Uterus (tissue), 4 donors: ENCODE measurements around the gene P2RX2. TPM values are rescaled to one million over a fixed set of nuclear protein-coding genes. Genes with fewer than 3 reads are reported as not detected.

Source experiments
- DNase-seq, 2 donors: peaks; one replicate each; pipeline ENCODE4 v3.0.0-alpha.2; 2019 to 2020
- H3K27ac ChIP-seq, 2 donors: fragments of 200-600 bp; sonication (generic); 1 replicate in 1 of 2; 2 replicates in 1 of 2; pipeline ENCODE4 v1.5.1; 2016 to 2018
- H3K27me3 ChIP-seq, 2 donors: fragments of 200-600 bp; sonication (generic); one replicate each; pipeline ENCODE4 v1.5.1; 2018 to 2019; ENCODE audit warnings: control low read depth in 1 of 2
- H3K36me3 ChIP-seq, 2 donors: fragments of 200-600 bp; sonication (generic); one replicate each; pipeline ENCODE4 v1.5.1; 2019; ENCODE audit warnings: control low read depth in 1 of 2
- H3K4me1 ChIP-seq, 2 donors: fragments of 200-600 bp; sonication (generic); one replicate each; pipeline ENCODE4 v1.5.1; 2018 to 2019; ENCODE audit warnings: control low read depth in 1 of 2
- H3K4me3 ChIP-seq, 2 donors: fragments of 200-600 bp; sonication (generic); 1 replicate in 1 of 2; 2 replicates in 1 of 2; pipeline ENCODE4 v1.5.1; 2018 to 2019; ENCODE audit warnings: mild to moderate bottlenecking in 1 of 2
- H3K9me3 ChIP-seq, 2 donors: fragments of 200-600 bp; sonication (generic); one replicate each; pipeline ENCODE4 v1.5.1; 2019; ENCODE audit warnings: control low read depth in 1 of 2
- POLR2A ChIP-seq, 2 donors: fragments of 450-650 bp; IDR thresholded peaks; one replicate each; pipeline ENCODE4 v1.6.1; 2016; ENCODE audit warnings: antibody characterized with exemption in 2 of 2, mild to moderate bottlenecking in 1 of 2, moderate library complexity in 1 of 2
- intact Hi-C: fragments of 100-400 bp; cut with DNase I; formaldehyde crosslinking; loops from one replicate; pipeline ENCODE4 v1.15.1; 2023; ENCODE audit warnings: low total_unique reads
- total RNA-seq, 4 donors: library from RNA; depleted of rRNA in 3 of 4; stranded (reverse); fragments of >200 nt in 3 of 4; gene quantifications; one replicate each; pipeline versions ENCODE4 v1.1.0 to v1.2.4, GENCODE V29; 2014 to 2023
- TF ChIP-seq, protein P1 (sequence below), 4 experiments: fragments of 200-600 bp in 2 of 4; fragments of 450-650 bp in 2 of 4; sonication (generic) in 2 of 4; IDR thresholded peaks; one replicate each; pipeline ENCODE4 v1.5.1; 2016 to 2019; ENCODE audit warnings: antibody characterized with exemption in 4 of 4, mild to moderate bottlenecking in 2 of 4, moderate library complexity in 1 of 4
- donor health status: DM: yes; HTN: yes; CAD: no.

Gene P2RX2
- total RNA-seq, 4 donors from 2014 or later = not detected

- Histone ChIP-seq H3K4me3 (no peak overlapping the region), H3K4me1 (no peaks in the 10 kb centered on the region), H3K36me3 (no peaks in the 10 kb centered on the region), H3K9me3 (no peaks in the 10 kb centered on the region), H3K27me3 (no peaks in the 10 kb centered on the region), H3K27ac (no peak overlapping the region)
- TF ChIP-seq, protein P1, sequence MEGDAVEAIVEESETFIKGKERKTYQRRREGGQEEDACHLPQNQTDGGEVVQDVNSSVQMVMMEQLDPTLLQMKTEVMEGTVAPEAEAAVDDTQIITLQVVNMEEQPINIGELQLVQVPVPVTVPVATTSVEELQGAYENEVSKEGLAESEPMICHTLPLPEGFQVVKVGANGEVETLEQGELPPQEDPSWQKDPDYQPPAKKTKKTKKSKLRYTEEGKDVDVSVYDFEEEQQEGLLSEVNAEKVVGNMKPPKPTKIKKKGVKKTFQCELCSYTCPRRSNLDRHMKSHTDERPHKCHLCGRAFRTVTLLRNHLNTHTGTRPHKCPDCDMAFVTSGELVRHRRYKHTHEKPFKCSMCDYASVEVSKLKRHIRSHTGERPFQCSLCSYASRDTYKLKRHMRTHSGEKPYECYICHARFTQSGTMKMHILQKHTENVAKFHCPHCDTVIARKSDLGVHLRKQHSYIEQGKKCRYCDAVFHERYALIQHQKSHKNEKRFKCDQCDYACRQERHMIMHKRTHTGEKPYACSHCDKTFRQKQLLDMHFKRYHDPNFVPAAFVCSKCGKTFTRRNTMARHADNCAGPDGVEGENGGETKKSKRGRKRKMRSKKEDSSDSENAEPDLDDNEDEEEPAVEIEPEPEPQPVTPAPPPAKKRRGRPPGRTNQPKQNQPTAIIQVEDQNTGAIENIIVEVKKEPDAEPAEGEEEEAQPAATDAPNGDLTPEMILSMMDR (IDR thresholded peaks at IDR 0.05) = no peak
- no peak for TF ChIP-seq POLR2A (IDR thresholded peaks at IDR 0.05)
- no peak for DNase-seq
- intact Hi-C loops = no loop called here
These were observed 29.5 kb upstream of the P2RX2 start for GRCh38 chr12:132588821-132589669.

GRCh38 chr12:132591107-132591935, 27.3 kb upstream of the P2RX2 start:
- DNase-seq = no peak
- Histone ChIP-seq H3K4me1 (no peaks in the 10 kb centered on the region), H3K27ac (no peak overlapping the region), H3K9me3 (no peaks in the 10 kb centered on the region), H3K4me3 (no peak overlapping the region), H3K27me3 (no peaks in the 10 kb centered on the region), H3K36me3 (no peaks in the 10 kb centered on the region)
- TF ChIP-seq POLR2A (IDR thresholded peaks at IDR 0.05) = no peak
- intact Hi-C loops = no loop called here

DNA sequence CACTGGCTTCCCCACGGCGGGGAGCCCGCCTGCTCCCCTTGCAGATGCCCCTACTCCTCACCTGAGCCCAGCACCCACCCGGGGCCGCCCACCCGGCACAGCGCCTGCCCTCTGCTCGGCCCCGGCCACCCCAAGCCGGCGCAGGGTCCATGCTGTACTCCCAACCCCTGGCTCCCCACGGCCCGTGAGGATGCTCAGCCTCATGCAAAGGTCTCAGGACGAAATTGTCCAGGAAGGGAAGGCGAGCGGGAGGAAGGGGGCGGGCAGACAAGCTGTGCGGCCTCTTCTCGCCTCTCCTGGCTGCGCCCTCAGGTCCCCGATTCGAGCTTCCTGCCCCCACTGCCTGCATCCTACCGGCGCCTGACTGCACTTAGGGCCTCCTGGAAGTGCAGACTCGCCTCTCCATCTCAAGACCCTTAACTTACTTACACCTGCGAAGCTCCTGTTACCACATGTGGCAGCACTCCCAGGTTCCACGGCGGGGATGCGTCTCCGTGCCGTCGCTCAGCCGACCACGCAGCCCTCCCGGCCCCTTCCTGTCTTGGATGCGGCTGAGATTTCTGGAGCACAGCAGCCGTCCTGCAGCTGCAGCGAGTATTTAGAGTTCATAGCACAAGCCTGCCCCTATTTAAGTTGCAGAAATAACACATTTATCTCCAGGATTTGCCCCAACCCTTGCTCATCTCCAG, 26.1 kb upstream of the P2RX2 start:
- Histone ChIP-seq H3K27me3 (no peaks in the 10 kb centered on the region), H3K27ac (no peak overlapping the region), H3K4me1 (no peaks in the 10 kb centered on the region), H3K4me3 (no peak overlapping the region), H3K36me3 (no peaks in the 10 kb centered on the region), H3K9me3 (no peaks in the 10 kb centered on the region)
- intact Hi-C loops = no loop called here
- TF ChIP-seq POLR2A (IDR thresholded peaks at IDR 0.05) = no peak
- TF ChIP-seq, protein P1 (IDR thresholded peaks at IDR 0.05) = no peak
- DNase-seq = no peak

DNA sequence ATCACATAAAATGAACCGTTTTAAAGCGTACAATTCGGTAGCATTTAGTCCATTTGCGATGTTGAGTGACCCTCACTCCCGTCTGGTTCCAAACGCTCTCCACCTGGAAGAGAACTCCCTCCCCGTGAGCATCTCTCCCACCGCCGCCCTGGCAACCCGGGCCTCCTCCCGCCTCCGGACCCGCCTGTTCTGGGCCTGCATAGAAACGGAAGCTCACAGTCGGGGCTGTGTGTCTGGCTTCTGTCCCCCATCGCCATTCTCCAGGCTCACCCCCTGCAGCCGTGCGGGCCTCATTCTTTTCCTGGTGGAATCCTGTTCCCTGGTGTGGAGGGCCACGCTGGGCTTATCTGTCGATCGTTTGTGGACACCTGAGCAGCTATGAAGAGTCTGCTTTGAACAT, 25.5 kb upstream of the P2RX2 start:
- Histone ChIP-seq H3K4me3 (no peak overlapping the region), H3K27ac (no peak overlapping the region), H3K36me3 (no peaks in the 10 kb centered on the region), H3K27me3 (no peaks in the 10 kb centered on the region), H3K9me3 (no peaks in the 10 kb centered on the region), H3K4me1 (no peaks in the 10 kb centered on the region)
- no peak for TF ChIP-seq POLR2A (IDR thresholded peaks at IDR 0.05)
- TF ChIP-seq, protein P1 (IDR thresholded peaks at IDR 0.05) = no peak
- no peak for DNase-seq
- intact Hi-C loops = no loop called here

- intact Hi-C loops = no loop called here
- no peaks in the 10 kb centered on the region for H3K4me1 ChIP-seq
- TF ChIP-seq, protein P1 (IDR thresholded peaks at IDR 0.05) = no peak
- TF ChIP-seq POLR2A (IDR thresholded peaks at IDR 0.05) = no peak
- DNase-seq = no peak
- no peaks in the 10 kb centered on the region for H3K36me3 ChIP-seq
- no peaks in the 10 kb centered on the region for H3K9me3 ChIP-seq
- no peak overlapping the region for H3K27ac ChIP-seq
- H3K4me3 ChIP-seq = no peak overlapping the region
- H3K27me3 ChIP-seq = no peaks in the 10 kb centered on the region
These were observed 25.1 kb upstream of the P2RX2 start for GRCh38 chr12:132593521-132593920.
